ENCODE measurements around the gene PAPPA. TPM values are rescaled to one million over a fixed set of nuclear protein-coding genes. Genes with fewer than 3 reads are reported as not detected.

The PAPPA gene
- total RNA-seq, 1 donor from 2014 or later, result 172 TPM

GRCh38 chr9:116264361-116264760, 110.8 kb downstream of the PAPPA start:
- Mint-ChIP-seq H3K36me3 (ENCODE audit: low read depth, unreplicated experiment) (peaks cover 15% of the 10 kb centered on the region), H3K4me1 (ENCODE audit: low read depth, unreplicated experiment) (peaks cover 19% of the 10 kb centered on the region), H3K27me3 (ENCODE audit: low read depth, unreplicated experiment) (no peaks in the 10 kb centered on the region), H3K9me3 (ENCODE audit: unreplicated experiment) (no peaks in the 10 kb centered on the region), H3K4me3 (ENCODE audit: unreplicated experiment) (no peak overlapping the region), H3K27ac (ENCODE audit: unreplicated experiment) (no peak overlapping the region)
- Histone ChIP-seq H3K4me2 (ENCODE audit: low read length) (no peak overlapping the region), H3K9ac (ENCODE audit: low read length) (no peak overlapping the region), H3K9me3 (ENCODE audit: insufficient read depth, low read depth, low read length) (no peaks in the 10 kb centered on the region), H4K20me1 (ENCODE audit: insufficient read depth, low read length) (no peaks in the 10 kb centered on the region), H3K27me3 (ENCODE audit: insufficient read depth, low read length) (no peaks in the 10 kb centered on the region), H3K36me3 (ENCODE audit: insufficient read depth, low read length) (peaks cover 4% of the 10 kb centered on the region), H2AFZ (ENCODE audit: low read depth, low read length) (no peak overlapping the region), H3K79me2 (ENCODE audit: insufficient read depth, low read length) (no peaks in the 10 kb centered on the region), H3K4me3 (ENCODE audit: insufficient read depth, low read depth, low read length) (no peak overlapping the region), H3K27ac (ENCODE audit: low read depth, low read length) (no peak overlapping the region), H3K4me1 (ENCODE audit: insufficient read depth, low read length) (peaks cover 3% of the 10 kb centered on the region)
- no peak for DNase-seq (ENCODE audit: low read depth)
- no peak for FAIRE-seq
- TF ChIP-seq EZH2 (IDR thresholded peaks at IDR 0.05; ENCODE audit: insufficient read depth, low read length) (no peak), CTCF (IDR thresholded peaks at IDR 0.05; ENCODE audit: insufficient read depth, low read depth, low read length) (no peak)

GRCh38 chr9:116267021-116267420, 113.4 kb downstream of the PAPPA start:
- H3K27ac ChIP-seq (ENCODE audit: low read depth, low read length), result no peak overlapping the region
- no peaks in the 10 kb centered on the region for H3K79me2 ChIP-seq (ENCODE audit: insufficient read depth, low read length)
- H3K4me1 Mint-ChIP-seq (ENCODE audit: low read depth, unreplicated experiment), result peaks cover 38% of the 10 kb centered on the region
- no peak overlapping the region for H3K4me3 Mint-ChIP-seq (ENCODE audit: unreplicated experiment)
- H3K27ac Mint-ChIP-seq (ENCODE audit: unreplicated experiment), result no peak overlapping the region
- peaks cover 5% of the 10 kb centered on the region for H3K36me3 ChIP-seq (ENCODE audit: insufficient read depth, low read length)
- no peak overlapping the region for H2AFZ ChIP-seq (ENCODE audit: low read depth, low read length)
- no peaks in the 10 kb centered on the region for H3K9me3 Mint-ChIP-seq (ENCODE audit: unreplicated experiment)
- DNase-seq (ENCODE audit: low read depth), result peak; percentile 36
- TF ChIP-seq EZH2 (IDR thresholded peaks at IDR 0.05; ENCODE audit: insufficient read depth, low read length) (no peak), CTCF (IDR thresholded peaks at IDR 0.05; ENCODE audit: insufficient read depth, low read depth, low read length) (no peak)
- H3K27me3 Mint-ChIP-seq (ENCODE audit: low read depth, unreplicated experiment), result no peaks in the 10 kb centered on the region
- H4K20me1 ChIP-seq (ENCODE audit: insufficient read depth, low read length), result no peaks in the 10 kb centered on the region
- no peak overlapping the region for H3K9ac ChIP-seq (ENCODE audit: low read length)
- no peaks in the 10 kb centered on the region for H3K27me3 ChIP-seq (ENCODE audit: insufficient read depth, low read length)
- peak; percentile 43 for FAIRE-seq
- no peaks in the 10 kb centered on the region for H3K9me3 ChIP-seq (ENCODE audit: insufficient read depth, low read depth, low read length)
- H3K4me2 ChIP-seq (ENCODE audit: low read length), result no peak overlapping the region
- peaks cover 31% of the 10 kb centered on the region for H3K36me3 Mint-ChIP-seq (ENCODE audit: low read depth, unreplicated experiment)
- no peak overlapping the region for H3K4me3 ChIP-seq (ENCODE audit: insufficient read depth, low read depth, low read length)
- H3K4me1 ChIP-seq (ENCODE audit: insufficient read depth, low read length), result peaks cover 9% of the 10 kb centered on the region

DNA sequence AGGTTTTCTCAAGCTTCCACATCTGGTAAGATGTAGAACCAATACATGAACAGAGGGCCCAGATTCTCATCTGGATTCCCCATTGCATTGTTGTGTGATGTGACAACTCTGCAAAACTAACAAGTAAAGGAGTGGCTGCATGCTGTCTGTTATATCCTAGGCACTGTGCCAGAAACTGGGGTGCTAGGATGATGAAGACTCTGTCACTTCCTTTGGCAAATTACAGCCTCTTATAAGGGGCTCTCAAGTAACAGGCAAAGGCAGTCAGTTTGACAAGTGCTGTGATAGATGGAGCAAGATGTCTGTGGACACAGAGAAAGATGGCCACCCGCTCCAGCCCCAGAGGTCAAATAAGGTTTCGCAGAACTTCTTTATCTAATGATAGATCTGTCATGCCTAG, 115.7 kb downstream of the PAPPA start:
- Mint-ChIP-seq H3K4me3 (ENCODE audit: unreplicated experiment) (no peak overlapping the region), H3K27me3 (ENCODE audit: low read depth, unreplicated experiment) (no peaks in the 10 kb centered on the region), H3K4me1 (ENCODE audit: low read depth, unreplicated experiment) (peaks cover 56% of the 10 kb centered on the region), H3K36me3 (ENCODE audit: low read depth, unreplicated experiment) (peaks cover 29% of the 10 kb centered on the region), H3K9me3 (ENCODE audit: unreplicated experiment) (no peaks in the 10 kb centered on the region), H3K27ac (ENCODE audit: unreplicated experiment) (peak overlapping the region; percentile 43)
- DNase-seq (ENCODE audit: low read depth) (peak; percentile 20), FAIRE-seq (no peak)
- Histone ChIP-seq H2AFZ (ENCODE audit: low read depth, low read length) (no peak overlapping the region), H3K27me3 (ENCODE audit: insufficient read depth, low read length) (no peaks in the 10 kb centered on the region), H3K79me2 (ENCODE audit: insufficient read depth, low read length) (no peaks in the 10 kb centered on the region), H3K4me2 (ENCODE audit: low read length) (no peak overlapping the region), H3K4me3 (ENCODE audit: insufficient read depth, low read depth, low read length) (no peak overlapping the region), H3K4me1 (ENCODE audit: insufficient read depth, low read length) (peaks cover 19% of the 10 kb centered on the region), H3K36me3 (ENCODE audit: insufficient read depth, low read length) (peaks cover 5% of the 10 kb centered on the region), H3K27ac (ENCODE audit: low read depth, low read length) (no peak overlapping the region), H3K9me3 (ENCODE audit: insufficient read depth, low read depth, low read length) (no peaks in the 10 kb centered on the region), H3K9ac (ENCODE audit: low read length) (no peak overlapping the region), H4K20me1 (ENCODE audit: insufficient read depth, low read length) (no peaks in the 10 kb centered on the region)
- TF ChIP-seq CTCF (IDR thresholded peaks at IDR 0.05; ENCODE audit: insufficient read depth, low read depth, low read length) (no peak), EZH2 (IDR thresholded peaks at IDR 0.05; ENCODE audit: insufficient read depth, low read length) (no peak)
